ENCODE data around the gene PCBD1. TPM values are rescaled to one million over a fixed set of nuclear protein-coding genes. Genes with fewer than 3 reads are reported as not detected.
A peak's percentile ranks its signal among the peaks of the same experiment; 100 is the strongest.

Gene PCBD1
- total RNA-seq, 2 experiments from 2014 or later: 4.7 to 4.8 TPM

DNA sequence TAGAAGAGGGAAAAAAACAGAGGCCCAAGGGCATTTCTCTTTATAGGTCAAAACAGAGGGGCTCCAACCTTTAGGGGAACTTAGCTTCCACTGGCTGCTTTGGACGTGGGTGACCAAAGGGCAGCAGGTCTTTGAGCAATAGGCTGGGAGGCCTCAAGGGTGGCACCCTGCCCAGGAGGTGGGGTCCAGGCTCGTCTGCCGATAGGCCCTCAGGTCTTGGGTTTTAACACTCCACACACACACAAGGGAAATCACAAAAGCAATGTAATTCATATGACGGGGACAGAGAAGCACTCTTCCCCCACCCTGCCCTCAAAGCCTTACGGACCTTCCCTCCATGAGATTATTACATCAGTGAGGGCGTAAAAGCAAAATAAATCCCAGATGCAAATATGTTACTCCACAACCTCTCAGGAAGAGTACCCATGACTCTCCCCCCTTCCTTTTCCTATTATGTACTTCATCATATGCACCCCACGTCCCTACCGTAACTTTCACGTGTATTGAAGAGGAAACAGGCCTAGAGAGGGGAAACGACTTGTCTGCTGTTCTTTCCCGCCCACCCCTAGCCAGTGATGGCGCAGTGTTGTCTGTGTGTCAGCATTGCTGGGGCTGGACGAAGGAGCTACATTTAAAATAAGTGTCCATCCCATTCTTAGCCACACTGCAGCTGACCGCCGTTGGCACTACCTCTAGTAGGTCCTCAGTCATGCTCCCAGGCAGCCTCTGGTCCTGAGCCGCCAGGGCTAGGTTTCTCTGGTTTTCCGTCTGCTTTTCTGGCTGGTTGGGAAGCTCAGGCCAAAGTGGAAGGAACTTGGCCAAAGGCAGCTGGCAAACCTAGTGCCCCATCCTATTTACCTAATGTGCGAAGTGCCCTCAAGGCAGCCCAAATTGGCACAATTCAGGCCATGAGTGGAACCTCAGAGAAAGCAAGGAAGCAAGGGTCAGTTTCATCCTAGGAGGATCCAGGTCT, 2.1 kb downstream of the PCBD1 start:
- Mint-ChIP-seq H3K4me1 (ENCODE audit: low read depth) (peaks cover 11% of the 10 kb centered on the region), H3K27me3 (no peaks in the 10 kb centered on the region), H3K4me3 (peak overlapping the region; percentile 71), H3K27ac (peak overlapping the region; percentile 69), H3K36me3 (ENCODE audit: low read depth) (peaks cover 9% of the 10 kb centered on the region), H3K9me3 (no peaks in the 10 kb centered on the region)
- POLR2A ChIA-PET: interaction anchor here (1.3 to 1.7 kb wide), 2 partner anchors 69 to 409 kb away, joined by 4 to 9 read pairs; no protein-coding TSS in a partner anchor
- TF ChIP-seq, protein P1, sequence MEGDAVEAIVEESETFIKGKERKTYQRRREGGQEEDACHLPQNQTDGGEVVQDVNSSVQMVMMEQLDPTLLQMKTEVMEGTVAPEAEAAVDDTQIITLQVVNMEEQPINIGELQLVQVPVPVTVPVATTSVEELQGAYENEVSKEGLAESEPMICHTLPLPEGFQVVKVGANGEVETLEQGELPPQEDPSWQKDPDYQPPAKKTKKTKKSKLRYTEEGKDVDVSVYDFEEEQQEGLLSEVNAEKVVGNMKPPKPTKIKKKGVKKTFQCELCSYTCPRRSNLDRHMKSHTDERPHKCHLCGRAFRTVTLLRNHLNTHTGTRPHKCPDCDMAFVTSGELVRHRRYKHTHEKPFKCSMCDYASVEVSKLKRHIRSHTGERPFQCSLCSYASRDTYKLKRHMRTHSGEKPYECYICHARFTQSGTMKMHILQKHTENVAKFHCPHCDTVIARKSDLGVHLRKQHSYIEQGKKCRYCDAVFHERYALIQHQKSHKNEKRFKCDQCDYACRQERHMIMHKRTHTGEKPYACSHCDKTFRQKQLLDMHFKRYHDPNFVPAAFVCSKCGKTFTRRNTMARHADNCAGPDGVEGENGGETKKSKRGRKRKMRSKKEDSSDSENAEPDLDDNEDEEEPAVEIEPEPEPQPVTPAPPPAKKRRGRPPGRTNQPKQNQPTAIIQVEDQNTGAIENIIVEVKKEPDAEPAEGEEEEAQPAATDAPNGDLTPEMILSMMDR (IDR thresholded peaks at IDR 0.05): no peak
- Histone ChIP-seq H3K27ac (ENCODE audit: low read depth in 1 of 2, low read length in 2 of 2) (no peak overlapping the region), H3K27me3 (ENCODE audit: control insufficient read depth in 1 of 2, insufficient read depth in 2 of 2, low read length in 2 of 2) (no peaks in the 10 kb centered on the region), H3K36me3 (ENCODE audit: insufficient read depth, low read length) (peaks cover 3% of the 10 kb centered on the region), H3K4me3 (ENCODE audit: low read length) (no peak overlapping the region), H3K9me3 (ENCODE audit: control insufficient read depth in 1 of 2, insufficient read depth in 1 of 2, low read length in 2 of 2) (no peaks in the 10 kb centered on the region), H3K4me1 (ENCODE audit: insufficient read depth, low read length) (peaks cover 14% of the 10 kb centered on the region)
- intact Hi-C loops (cut with DNase I, micrococcal nuclease): loop anchor here in 1 of 2 experiments (5.0 kb wide), 1 partner anchor 654 kb away; the partner anchor contains the start of gene PPA1
- CTCF ChIA-PET: interaction anchor here (0.6 to 1.6 kb wide), 2 partner anchors 70 to 1865 kb away, joined by 3 read pairs; partner anchors contain the start of gene SGPL1
- ATAC-seq (ENCODE audit: poor library complexity): no peak
- no peak for DNase-seq

DNA sequence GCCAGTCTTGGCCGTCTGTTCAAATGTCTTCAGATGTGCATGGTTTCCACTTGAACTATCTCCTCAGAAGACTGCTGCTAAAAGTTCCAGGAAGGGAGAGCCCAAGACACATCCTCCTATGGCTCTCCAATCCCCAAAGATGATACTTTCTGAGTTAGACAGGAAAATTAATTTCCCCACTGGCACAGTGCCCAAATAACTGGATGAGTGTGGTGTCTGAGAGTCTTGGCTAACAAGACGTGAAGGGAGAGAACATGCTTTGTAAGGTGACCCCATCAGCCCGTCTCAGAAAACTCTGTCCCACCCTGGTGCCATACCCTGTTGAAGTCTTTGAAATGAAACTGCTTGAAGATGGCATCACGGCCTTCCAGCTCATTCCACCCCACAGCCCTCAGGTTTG, 2.9 kb downstream of the PCBD1 start:
- Mint-ChIP-seq H3K27ac (peak overlapping the region; percentile 69), H3K4me3 (peak overlapping the region; percentile 12), H3K36me3 (ENCODE audit: low read depth) (peaks cover 9% of the 10 kb centered on the region), H3K4me1 (ENCODE audit: low read depth) (peaks cover 11% of the 10 kb centered on the region), H3K27me3 (no peaks in the 10 kb centered on the region), H3K9me3 (no peaks in the 10 kb centered on the region)
- CTCF ChIA-PET: no interaction called here
- intact Hi-C loops (cut with DNase I, micrococcal nuclease): loop anchor here in 1 of 2 experiments (5.0 kb wide), 1 partner anchor 653 kb away; the partner anchor contains the start of gene PPA1
- no peaks in the 10 kb centered on the region for H3K27me3 ChIP-seq (ENCODE audit: control insufficient read depth in 1 of 2, insufficient read depth in 2 of 2, low read length in 2 of 2)
- H3K4me3 ChIP-seq (ENCODE audit: low read length): no peak overlapping the region
- H3K9me3 ChIP-seq (ENCODE audit: control insufficient read depth in 1 of 2, insufficient read depth in 1 of 2, low read length in 2 of 2): no peaks in the 10 kb centered on the region
- H3K27ac ChIP-seq (ENCODE audit: low read depth in 1 of 2, low read length in 2 of 2): no peak overlapping the region
- H3K36me3 ChIP-seq (ENCODE audit: insufficient read depth, low read length): peaks cover 5% of the 10 kb centered on the region
- TF ChIP-seq, protein P1 (IDR thresholded peaks at IDR 0.05): no peak
- no peak for ATAC-seq (ENCODE audit: poor library complexity)
- DNase-seq: no peak
- POLR2A ChIA-PET: no interaction called here
- peaks cover 14% of the 10 kb centered on the region for H3K4me1 ChIP-seq (ENCODE audit: insufficient read depth, low read length)

DNA sequence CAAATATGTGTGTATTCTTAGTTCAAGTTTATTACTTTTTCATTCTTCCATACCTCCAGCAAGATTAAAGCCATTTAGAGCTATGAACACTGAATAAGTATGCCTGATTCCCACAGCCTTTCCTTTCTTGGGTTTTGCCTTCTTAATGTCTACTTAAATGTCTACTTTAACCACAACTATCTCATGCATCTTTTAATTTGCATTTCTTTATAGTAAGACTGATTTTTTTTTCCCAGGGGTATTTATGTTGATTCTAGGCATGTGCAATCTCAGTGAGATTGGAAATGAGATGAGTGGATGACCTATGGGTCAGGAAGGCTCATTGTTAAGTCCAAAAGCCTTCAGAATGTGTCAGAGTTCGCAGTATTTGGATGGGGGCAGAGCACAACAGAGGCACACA, 3.6 kb downstream of the PCBD1 start:
- no peak overlapping the region for H3K4me3 ChIP-seq (ENCODE audit: low read length)
- Mint-ChIP-seq H3K9me3 (no peaks in the 10 kb centered on the region), H3K4me1 (ENCODE audit: low read depth) (peaks cover 15% of the 10 kb centered on the region), H3K36me3 (ENCODE audit: low read depth) (peaks cover 16% of the 10 kb centered on the region), H3K4me3 (peak overlapping the region; percentile 36), H3K27ac (no peak overlapping the region), H3K27me3 (no peaks in the 10 kb centered on the region)
- ChIA-PET POLR2A (no interaction called here), CTCF (interaction anchor here (1.3 kb wide), 1 partner anchor 69 kb away, joined by 3 read pairs; the partner anchor contains the start of gene SGPL1)
- peaks cover 5% of the 10 kb centered on the region for H3K36me3 ChIP-seq (ENCODE audit: insufficient read depth, low read length)
- intact Hi-C loops (cut with DNase I, micrococcal nuclease): loop anchor here in 1 of 2 experiments (5.0 kb wide), 2 partner anchors 652 to 667 kb away; partner anchors contain the start of gene PPA1
- no peak for DNase-seq
- H3K27ac ChIP-seq (ENCODE audit: low read depth in 1 of 2, low read length in 2 of 2): no peak overlapping the region
- TF ChIP-seq, protein P1 (IDR thresholded peaks at IDR 0.05): no peak
- peaks cover 14% of the 10 kb centered on the region for H3K4me1 ChIP-seq (ENCODE audit: insufficient read depth, low read length)
- no peaks in the 10 kb centered on the region for H3K27me3 ChIP-seq (ENCODE audit: control insufficient read depth in 1 of 2, insufficient read depth in 2 of 2, low read length in 2 of 2)
- no peaks in the 10 kb centered on the region for H3K9me3 ChIP-seq (ENCODE audit: control insufficient read depth in 1 of 2, insufficient read depth in 1 of 2, low read length in 2 of 2)
- ATAC-seq (ENCODE audit: poor library complexity): no peak

Measured in CD4-positive, alpha-beta T cell (primary cell).